ENCODE results near the gene SETBP1. TPM values are rescaled to one million over a fixed set of nuclear protein-coding genes. Genes with fewer than 3 reads are reported as not detected.

SETBP1 gene
- total and polyA plus RNA-seq, 2 of the 8 experiments (the other 6 are each of a cell fraction or from before 2014, with no cell fraction given) = 2.0 to 6.5 TPM

DNA sequence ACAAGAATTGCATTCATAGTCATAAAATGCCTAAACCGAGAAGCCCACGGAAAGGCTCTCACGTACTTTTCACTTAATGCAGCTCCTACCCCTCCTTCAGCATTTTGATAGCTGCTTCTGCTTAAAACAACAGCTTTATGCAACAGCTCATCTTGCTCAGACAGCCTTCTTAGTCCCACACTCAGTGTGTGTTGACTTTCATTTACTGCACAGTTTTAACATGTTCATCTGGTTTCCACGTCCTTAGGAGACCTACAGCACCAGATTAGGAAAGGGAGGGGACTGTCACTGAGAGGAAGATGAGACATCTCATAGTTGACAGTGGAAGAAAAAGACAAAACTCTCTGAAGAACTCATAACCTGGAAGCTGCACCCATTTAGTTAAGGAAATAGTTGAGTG lies 435.4 kb downstream of the SETBP1 start (continued):
- TF ChIP-seq SAP30 (IDR thresholded peaks at IDR 0.05; ENCODE audit: insufficient read depth, insufficient replicate concordance, low read length) (no peak), JUN (IDR thresholded peaks at IDR 0.05; ENCODE audit: low read depth, low read length) (no peak)

Small RNA genes within 50 kb of the gene (microRNA-seq; reads per million reads assigned to microRNA genes)
- 0 reads per million in 2 experiments for gene MIR4319 (ENCODE audit: borderline microRNAs expressed in 2 of 2, borderline number of aligned reads in 2 of 2, borderline replicate concordance in 1 of 2)

Small RNA genes within 50 kb of the gene (small RNA-seq; reads per million reads assigned to genes)
- gene MIR4319 (ENCODE audit: insufficient read depth) = not detected

Measured in H1 (cell line).